ENCODE results near the gene SYTL3.
"Not testable (repeated sequence)": the region's sequence is repeated elsewhere in the genome, so short reads cannot be mapped to it uniquely, and the experiment has no call there.

Gene SYTL3

GRCh38 chr6:158665332-158665731, 15.5 kb downstream of the SYTL3 start:
- DNase-seq, result no peak

DNA sequence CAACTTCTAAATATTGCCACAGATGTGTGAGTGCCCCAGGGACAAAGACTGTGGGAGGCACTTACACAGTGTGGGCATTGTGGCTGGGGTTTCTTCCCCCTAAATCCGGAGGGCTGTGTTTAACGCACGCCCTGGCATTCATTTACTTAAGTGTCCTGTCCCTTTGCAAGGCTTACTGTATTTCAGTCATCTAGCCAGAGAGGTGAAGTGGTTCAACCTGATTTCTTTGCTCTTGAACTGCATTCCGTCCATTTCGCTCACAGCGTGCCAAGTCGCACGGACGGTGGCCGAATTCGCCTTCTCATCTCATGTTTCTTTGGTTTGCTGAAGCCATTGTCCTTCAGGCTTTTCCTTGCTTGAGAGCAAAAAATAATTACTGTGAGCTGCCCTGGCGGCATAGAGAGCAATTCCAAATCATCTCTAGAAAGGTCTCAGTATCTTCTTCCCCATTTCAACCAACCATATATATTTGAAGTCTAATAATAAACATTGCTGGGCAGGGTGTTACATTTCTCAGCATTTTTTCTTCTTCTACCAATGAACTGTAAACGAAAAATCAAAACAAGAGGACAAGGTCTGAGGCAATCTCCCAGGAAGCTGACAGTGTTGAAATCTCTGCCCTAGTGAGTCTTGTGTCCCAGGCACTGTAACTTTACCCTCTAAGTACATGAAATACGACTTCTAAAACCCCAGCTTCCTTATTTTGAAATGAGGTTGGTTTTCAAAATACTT, 16.9 kb downstream of the SYTL3 start:
- DNase-seq, result no peak

DNA sequence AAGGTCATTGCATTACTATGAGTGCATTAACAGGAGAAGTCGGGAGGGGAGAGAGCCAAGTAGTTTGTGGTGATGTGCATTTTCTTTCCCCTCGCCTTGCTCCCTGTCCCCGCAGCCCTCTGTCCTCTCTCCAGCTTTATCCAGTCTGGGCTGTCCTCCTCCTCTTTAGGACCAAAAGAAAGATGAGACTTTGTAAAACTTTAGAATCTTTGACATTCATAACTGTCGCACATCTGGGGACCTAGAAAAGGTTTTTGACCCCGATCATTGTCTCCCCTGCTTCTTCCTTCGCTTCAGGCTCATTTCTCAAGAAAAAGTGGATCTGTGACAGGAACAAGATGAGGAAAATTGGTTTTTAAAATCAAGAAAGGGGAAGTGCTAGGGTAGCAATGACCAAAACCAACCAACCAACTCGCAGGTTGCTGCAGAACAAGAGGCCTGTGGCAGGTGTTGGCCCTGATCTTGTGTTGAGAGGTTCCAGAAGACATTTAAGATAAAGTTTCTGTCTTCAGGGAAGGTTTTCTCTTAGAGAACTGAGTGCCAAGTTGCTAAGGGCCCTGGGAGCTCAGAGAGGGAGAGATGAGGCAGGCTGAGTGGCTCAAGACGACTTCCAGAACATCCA, 17.6 kb downstream of the SYTL3 start:
- no peak for DNase-seq

DNA sequence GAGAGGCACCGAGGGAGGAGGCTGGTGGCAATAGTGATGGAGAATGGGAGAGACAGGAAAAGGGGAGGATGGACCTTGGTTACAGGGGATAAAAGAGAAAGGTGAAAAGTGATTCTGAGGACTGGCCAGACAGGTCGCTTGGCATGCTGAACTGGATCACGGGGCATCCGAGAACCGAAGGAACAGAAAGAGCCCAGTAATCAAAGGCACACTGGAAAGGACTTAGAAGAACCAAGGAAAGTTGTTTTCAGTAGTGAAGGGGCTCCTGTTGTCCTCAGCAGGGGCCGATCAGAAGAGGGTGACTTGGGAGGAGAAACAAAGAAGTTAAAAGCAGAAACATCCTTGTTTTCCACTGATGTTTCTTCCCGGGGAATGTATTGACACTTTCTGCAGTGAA, 18.9 kb downstream of the SYTL3 start:
- no peak for DNase-seq

GRCh38 chr6:158669145-158670035, 19.5 kb downstream of the SYTL3 start:
- DNase-seq, result no peak

DNA sequence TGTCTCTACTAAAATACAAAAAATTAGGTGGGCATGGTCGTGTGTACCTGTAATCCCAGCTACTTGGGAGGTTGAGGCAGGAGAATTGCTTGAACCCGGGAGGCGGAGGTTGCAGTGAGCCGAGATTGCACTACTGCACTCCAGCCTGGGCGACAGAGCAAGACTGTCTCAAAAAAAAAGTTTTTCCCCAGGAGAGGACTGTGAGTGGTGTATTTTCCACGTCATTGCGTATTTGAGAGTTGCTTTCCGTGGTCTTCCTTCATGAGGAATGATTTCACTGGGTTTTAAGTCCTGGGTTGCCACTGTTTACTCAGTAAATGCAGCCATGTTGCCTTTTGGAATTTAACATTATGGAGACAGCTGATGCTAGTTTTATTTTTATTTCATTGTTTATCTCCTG, 22.3 kb downstream of the SYTL3 start:
- not testable (repeated sequence) for DNase-seq

DNA sequence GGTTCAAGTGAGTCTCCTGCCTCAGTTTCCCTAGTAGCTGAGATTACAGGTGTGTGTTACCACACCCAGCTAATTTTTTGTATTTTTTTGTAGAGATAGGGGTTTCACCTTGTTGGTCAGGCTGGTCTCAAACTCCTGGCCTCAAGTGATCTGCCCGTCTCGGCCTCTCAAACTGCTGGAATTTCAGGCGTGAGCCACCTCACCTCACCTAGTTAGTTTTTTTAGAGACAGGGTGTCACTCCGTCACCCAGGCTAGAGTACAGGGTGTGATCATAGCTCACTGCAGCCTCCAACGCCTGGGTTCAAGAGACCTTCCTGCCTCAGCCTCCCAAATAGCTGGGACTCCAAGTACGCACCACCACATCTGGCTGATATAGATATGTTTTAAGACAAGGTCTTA, 22.9 kb downstream of the SYTL3 start:
- no peak for DNase-seq

GRCh38 chr6:158674342-158675131, 24.7 kb downstream of the SYTL3 start:
- DNase-seq, result no peak

GRCh38 chr6:158677094-158677493, 27.2 kb downstream of the SYTL3 start:
- DNase-seq, result not testable (repeated sequence)

DNA sequence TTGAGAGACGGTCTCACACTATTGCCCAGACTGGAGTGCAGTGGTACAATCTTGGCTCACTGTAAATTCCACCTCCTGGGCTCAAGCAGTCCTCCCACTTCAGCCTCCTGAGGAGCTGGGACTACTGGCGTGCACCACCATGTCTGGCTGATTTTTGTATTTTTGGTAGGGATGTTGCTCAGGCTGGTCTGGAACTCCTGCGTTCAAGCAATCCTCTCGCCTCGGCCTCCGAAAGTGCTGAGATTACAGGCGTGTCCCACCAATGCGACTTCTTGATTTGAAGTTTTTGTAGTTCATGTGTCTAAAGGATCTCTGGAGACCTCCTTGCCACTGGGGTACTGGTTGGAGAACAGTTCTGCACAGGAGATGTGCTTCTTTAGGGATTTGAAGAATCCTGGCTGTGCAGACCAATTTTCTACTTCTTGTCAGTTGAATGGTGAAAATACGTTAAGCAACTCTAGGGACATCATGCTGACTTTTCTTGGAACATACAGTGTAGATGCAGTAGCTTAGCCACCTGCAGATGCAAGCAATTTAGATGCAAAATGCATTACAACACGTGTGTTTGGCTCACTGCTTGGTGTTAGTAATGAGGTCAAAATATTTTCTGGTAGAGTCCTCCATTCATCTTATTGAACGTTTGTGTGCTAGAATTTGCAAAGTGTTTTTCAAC, 28.2 kb downstream of the SYTL3 start:
- DNase-seq, result no peak

DNA sequence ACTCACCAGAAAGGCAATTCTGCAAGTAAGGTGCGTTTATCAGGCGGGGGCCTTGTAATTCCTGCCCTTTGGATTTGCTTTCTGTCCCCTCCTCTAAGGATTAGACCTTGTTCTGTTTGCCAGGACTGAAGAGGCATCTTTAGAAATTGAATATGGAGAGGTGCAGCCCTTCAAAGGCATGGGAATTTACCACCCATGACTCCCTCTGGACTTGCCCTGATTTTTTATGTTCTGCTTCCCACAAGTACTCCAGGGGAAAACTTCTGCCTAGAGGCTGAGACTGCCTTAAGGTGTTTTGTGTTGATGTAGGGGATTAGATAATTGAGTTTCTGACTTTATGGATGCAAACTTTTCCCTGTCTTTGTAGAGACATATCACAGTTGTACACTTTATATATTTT, 30.2 kb downstream of the SYTL3 start:
- DNase-seq, result no peak

DNA sequence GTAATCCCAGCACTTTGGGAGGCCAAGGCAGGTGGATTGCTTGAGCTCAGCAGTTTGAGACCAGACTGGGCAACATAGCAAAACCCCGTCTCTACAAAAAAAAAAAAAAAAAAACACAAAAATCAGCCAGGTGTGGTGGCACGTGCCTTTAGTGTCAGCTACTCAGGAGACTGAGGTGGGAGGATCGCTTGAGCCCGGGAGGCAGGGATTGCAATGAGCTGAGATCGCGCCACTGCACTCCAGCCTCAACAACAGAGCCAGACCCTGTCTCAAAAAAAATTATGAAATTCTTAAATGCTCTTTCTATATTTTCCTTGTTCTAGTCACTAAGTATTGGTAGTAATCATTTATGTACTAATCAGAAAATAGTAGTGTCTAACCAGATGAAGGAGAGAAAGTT, 30.6 kb downstream of the SYTL3 start:
- no peak for DNase-seq

DNA sequence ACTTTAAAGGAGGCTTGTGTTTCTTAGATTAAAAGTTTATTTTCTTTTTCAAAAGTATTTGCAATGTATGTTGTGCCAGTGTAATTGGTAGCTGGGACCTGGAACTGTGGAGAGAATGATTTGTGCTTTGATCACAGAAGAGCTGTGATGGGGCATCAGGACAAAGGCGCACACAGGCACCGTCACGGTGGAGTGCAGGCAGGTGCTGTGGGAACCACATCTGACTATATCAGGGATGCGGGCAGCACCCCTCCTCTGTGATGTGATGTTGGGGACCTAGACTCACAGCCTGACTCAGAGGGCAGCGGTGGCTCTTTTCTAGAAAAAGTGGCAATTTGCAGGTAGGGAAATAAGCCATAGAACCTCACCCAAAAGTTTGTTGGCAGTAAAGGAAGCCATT, 34.5 kb downstream of the SYTL3 start:
- no peak for DNase-seq

DNA sequence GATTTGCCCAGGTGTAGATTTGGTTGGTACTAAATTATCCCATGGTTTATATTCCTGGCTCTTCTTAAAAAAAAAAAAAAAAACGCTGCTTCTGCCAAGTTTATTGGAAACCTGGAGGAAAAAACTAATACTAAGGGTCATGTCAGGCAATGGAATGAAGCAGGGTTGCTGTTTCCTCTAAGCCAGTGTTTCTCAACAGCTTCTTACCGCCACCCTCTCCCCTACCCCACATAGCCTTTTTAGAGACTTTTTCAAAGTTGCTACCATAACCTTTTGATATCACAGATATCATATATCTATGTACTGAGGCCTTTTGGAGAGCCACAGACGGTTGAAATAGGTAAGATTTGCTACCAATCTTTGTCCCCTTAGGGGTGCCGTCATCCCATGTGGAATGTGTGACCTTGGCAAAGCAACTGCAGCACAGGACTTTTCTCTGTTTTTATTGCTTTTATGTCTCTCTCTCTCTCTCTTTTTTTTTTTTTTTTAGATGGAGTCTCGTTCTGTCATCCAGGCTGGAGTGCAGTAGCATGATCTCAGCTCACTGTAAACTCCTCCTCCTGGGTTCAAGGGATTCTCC, 35.0 kb downstream of the SYTL3 start:
- DNase-seq, result no peak

DNA sequence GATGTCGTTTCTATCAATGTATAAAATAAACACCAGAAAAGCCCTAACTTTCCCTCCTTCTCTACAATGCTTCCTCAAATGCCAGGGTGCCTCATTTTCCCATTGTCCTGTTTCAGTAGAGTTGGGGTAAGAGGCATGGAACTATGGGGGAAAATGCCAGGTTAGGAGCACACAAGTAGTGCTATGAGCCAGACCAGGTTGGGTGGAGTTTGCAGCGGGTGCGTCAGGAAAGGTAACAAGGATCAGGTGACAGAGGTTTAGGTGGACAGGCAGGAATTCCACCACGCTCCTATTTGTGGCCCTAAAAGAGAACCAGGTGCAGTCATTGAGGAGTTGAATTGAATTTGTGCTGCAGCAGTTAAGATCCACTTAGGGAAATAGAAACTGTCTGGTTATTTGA, 36.5 kb downstream of the SYTL3 start:
- DNase-seq, result no peak

- DNase-seq, result no peak
Measured at GRCh38 chr6:158686791-158687381, 37.0 kb downstream of the SYTL3 start.

DNA sequence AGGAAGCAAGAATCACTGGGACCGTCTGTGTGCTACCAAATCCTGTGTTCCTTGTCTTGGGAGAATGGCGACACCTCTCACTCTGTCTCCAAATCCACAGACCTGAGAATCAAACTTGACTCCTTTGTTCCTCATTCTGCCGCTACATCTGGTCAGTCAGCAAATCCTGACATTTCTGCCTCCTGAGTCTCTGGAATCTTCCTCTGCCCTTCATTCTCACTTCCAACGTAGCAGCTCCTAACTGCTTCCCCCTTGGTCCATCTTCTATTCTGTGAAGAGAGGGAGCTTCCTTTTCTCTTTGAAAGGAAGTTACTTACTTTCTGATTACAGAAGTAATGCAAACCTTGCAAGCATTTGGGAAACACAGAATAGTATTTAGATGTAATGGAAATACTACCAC, 37.7 kb downstream of the SYTL3 start:
- no peak for DNase-seq

- DNase-seq, result no peak
Measured at GRCh38 chr6:158688860-158689259, 39.0 kb downstream of the SYTL3 start.

- DNase-seq, result no peak
Measured at GRCh38 chr6:158694913-158695312, 45.1 kb downstream of the SYTL3 start.

GRCh38 chr6:158697811-158698210, 48.0 kb downstream of the SYTL3 start:
- no peak for DNase-seq

DNA sequence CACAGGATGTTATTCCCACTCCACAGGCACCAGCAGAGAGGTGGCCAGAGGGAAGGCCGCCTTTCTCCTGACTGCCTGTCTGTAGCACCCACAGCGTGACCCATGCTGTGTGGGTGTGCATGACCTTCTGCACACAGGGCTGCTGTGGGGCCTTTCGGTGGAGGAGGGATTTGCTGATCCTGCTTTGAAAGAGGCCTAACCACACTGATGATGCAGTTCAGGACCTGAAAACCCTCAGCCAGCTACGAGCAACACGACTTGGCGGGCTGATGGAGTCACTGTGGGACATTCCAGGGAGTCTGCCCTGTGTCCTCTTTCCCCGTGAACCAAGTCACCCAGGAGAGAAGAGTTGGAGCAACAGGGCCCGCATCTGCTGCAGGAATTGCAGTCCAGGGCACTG, 49.1 kb downstream of the SYTL3 start:
- DNase-seq, result no peak

DNA sequence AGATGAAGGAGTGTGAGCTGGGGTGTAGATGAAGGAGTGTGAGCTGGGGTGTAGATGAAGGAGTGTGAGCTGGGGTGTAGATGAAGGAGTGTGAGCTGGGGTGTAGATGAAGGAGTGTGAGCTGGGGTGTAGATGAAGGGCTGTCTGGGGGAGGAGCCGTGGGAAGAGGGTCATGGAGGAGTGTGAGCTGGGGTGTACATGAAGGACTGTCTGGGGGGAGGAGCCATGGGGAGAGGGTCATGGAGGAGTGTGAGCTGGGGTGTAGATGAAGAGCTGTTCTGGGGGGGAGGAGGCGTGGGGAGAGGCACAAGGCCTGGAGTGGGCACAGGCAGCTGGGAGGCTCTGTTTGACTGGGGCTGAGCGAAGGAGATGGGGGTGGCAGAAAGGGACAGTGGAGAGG, 51.4 kb downstream of the SYTL3 start:
- DNase-seq, result not testable (repeated sequence)

All from femur (tissue), 1 donor.